NCI-H82 treated with DMSO at 0.1 percent for 48 hours (cell line): ENCODE data around the gene MAP4K2.

Experiments used
- DNase-seq: peaks from one replicate; lab custom pipeline; 2025; ENCODE audit not compliant: unreplicated experiment; lab: John Stamatoyannopoulos, UW

MAP4K2 gene

GRCh38 chr11:64792482-64792881 is 10.5 kb downstream of the MAP4K2 start:
- no peak for DNase-seq

DNA sequence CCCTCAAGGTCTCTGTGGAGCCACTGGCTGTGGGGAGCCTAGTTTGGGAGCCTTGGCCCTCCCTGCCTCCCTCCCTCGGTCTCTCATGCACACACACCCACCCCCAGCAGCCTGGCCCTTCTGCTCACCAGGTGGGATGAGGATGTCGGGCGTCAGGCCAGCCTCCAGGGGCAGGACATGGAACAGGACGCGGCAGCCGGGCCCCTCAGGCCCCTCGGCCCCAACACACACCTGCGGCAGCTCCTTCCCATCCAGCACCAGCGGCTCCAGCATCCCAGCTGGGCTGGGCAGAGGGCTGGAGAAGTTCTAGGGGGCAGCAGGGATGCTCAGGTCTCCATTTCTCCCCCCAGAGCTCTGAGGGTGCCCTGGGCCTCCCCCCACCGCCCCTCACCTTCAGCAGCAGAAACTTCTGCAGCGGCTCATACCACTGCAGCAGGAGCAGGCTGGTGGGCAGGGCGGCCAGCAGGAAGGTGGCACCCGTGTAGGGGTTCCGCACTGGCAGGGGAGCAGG is 11.2 kb downstream of the MAP4K2 start:
- DNase-seq = no peak

- DNase-seq = no peak
Measured at GRCh38 chr11:64790205-64791095, 12.6 kb downstream of the MAP4K2 start.

DNA sequence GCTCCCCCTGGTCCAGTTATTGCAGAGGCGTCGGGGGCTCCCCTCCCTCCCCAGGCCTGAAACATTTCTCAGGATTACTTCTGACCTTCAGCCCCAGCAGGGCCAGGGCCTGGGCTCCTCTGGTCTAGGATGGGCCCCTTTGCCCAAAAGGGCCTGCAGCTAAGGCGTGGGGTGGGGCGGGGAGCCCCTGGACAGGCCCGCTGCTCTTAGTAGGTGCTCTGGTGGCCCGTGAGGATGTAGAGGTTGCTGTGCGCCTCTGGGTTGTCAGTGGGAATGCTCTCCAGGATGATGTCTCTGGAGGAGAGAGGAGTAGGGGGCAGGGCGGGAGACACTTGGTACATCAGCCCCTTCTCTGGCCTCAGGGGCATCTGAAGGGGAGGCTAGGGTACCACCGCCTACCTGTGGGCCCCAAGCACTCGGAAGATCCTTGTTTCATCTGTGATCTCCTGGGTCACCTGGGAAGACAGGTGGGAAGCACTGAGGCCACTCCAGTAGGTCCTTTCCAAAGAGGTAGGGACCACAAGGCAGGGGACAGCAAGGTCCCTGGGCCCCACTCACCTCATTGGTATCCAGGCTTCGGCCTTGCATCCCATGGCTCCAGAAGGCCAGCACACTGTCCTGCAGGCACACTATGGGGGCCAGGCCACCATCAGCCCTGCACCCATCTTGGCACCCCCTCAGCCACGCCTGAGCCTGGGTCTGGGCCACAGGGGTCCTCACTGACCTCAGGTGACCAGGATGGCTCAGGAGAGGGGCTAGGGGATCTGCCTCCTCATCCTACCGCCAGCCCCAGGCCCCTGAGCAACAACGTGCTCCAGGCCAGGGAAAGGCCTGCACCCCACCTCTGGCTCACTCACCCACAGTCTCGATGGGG is 13.4 kb downstream of the MAP4K2 start:
- DNase-seq = no peak

DNA sequence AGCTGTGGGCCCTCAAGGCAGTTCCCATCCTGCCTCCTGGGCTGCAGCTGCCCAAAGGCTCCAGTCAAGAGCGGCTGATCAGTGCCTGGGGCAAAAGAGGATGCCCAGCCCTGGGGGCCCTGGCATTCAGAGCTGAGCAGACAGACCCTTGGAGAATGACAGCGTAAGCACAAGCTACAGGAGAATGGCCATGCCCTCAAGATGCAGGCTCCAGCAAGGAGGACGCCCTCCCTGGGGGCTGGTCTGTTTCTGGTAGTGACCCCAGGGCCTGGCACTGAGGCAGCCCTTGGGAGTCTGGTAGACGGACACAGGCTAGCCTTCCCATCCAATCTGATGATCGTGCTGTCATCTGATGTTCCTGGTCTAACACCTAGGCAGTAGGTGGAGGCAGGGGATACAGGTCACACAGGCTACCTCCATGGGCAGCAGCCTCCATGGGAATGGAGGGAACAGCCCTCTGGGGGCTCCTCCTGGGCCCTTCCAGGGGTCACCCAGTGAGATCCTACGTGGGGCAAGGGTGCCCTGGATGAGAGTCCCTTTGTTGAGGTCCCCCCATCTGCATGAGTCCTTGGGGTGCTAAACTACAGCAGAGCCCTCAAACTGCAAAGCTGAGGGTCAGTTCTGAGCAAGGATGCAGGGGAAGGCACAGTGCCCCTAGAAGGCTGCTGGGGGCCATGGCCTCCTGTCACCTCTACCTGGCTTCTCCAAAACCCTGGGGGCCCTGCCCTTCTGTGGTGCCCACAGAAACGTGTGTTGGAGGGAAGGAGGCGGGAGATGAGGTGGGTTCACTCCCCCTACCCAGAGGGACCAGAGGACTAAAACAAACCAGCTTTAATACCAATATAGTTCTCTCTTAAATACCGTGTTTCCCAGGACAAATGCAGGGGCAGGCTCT is 14.4 kb downstream of the MAP4K2 start:
- DNase-seq = no peak

DNA sequence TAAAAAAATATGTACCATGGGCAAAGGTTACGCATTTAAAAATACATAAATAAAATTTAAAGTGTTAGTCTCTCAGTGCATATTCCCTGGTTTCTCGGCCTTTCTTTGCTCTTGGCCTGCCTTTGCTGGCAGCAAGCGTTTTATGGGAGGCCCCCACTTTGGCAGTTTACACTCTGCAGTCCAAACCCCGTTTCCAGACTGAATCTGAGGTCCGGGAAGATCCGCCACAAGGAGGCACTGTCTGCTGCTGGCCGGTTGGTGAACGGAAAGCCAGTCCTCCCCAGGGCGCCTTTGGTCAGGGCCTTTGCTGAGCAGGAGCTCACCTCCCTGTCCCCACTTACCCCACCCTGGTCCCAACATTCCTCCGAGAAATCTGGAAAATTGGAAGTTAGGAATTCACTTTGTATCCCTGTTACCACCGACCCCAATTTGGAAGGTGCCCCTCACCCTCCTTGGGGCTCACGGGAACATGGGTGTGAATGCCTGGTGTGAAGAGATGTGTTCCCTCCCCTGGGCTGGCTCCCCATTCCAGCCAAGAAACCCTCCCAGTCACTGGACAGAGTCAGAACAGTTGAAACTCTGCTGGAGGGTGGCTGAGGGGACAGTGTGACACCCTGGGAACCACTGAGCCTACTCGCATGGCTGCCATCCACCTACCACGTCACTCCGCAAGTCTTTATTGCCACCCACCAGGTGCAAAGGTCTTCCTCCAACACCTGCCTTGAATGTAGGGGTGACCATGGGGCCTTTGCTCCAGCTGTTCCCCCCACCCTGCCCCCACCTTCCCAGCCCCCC is 15.3 kb downstream of the MAP4K2 start:
- DNase-seq = no peak

DNA sequence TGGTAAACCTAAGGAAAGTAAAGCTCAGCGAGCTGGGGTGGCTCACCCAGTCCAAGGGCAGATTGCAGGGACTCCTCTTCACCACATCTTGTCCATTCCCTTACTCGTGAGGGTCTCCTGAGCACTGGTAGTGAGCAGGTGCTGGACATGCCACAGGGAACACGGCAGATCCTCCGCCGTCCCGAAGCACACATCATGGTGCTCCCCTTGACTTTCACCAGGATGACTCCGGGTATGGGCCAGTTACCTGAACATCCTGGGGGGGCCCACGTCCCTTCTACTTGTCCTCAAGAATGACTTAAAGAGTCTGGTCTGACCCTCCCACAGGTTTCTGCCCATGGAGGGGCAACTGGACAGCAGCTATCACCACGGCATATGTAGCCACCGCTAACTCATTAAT is 16.7 kb downstream of the MAP4K2 start:
- DNase-seq = no peak

GRCh38 chr11:64784813-64785581 is 18.0 kb downstream of the MAP4K2 start:
- DNase-seq = no peak

GRCh38 chr11:64778473-64779298 is 24.3 kb downstream of the MAP4K2 start, which contains the start of gene SF1:
SF1 (minus strand) TSS chr11:64778542; CDS start chr11:64778392, 150 bp downstream.
- peak; percentile 100 for DNase-seq

- no peak for DNase-seq
Measured at GRCh38 chr11:64778223-64778472, 24.9 kb downstream of the MAP4K2 start.

GRCh38 chr11:64777449-64778222 is 25.4 kb downstream of the MAP4K2 start:
- peak; percentile 15 for DNase-seq

- DNase-seq = no peak
Measured at GRCh38 chr11:64776875-64777274, 26.1 kb downstream of the MAP4K2 start.

- no peak for DNase-seq
Measured at GRCh38 chr11:64776425-64776824, 26.6 kb downstream of the MAP4K2 start.

DNA sequence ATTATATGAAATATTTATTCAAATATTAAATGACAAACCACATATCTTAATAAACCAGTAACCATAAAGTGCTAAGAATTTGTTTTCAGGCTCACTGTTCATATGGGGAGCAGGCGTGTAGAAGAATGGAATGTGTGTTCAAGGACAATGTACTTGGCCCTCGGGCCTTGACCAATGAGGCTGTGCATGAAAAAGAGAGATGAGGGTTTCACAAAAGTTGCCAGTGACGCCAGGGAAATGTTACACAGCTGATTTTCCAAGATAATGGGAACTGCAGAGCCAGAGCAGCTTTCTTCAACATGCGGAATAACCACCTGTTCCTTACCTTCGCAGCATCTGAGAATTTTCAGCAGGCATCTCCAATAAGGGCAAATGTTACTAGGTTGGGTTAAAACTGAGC is 28.9 kb downstream of the MAP4K2 start:
- DNase-seq = no peak

- no peak for DNase-seq
Measured at GRCh38 chr11:64772303-64773018, 30.6 kb downstream of the MAP4K2 start.

- DNase-seq = no peak
Measured at GRCh38 chr11:64771861-64772260, 31.2 kb downstream of the MAP4K2 start.

DNA sequence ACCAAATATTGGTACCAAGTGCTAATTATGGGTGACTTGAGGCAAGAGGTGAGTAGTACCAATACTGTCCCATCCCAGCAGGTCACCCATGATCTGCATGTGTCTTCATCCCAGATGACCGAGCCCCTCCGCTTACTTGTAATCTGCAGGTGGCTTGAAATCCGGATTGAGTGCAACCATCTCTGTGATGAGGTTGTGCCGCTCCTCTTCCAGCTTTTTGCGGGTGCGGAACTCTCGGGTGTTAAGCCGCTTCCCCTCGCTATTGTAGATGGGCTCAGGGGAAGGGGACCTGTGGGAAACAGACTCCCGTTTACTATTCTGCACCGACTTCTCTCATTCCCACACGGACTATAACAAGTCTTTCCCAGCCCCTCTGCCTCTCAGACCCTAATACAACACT is 32.9 kb downstream of the MAP4K2 start:
- DNase-seq = no peak
